ENCODE measurements around the gene SPINT4.
"Not testable (repeated sequence)": the region's sequence is repeated elsewhere in the genome, so short reads cannot be mapped to it uniquely, and the experiment has no call there.

SPINT4 gene

DNA sequence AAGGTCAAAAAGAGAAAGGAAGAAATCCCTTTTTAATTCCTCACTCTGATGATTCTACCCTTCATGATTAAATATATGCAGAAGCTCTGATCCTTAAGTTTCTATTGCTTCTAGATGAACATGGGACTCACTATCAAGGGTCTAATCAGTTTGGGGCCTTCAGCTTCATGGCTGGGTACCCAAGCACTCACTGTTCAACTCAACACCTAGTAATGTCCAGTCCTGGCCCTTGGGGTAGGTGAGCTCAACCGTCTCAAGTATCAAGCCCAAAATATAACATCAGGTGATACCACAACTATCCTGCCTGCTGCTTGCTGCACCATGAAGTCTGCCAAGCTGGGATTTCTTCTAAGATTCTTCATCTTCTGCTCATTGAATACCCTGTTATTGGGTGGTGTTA lies at the start of gene SPINT4:
Gene SPINT4 (plus strand): TSS at position 301 of the 400 bp plus-strand sequence. CDS start 21 bp downstream, at position 322.
- DNase-seq, result no peak

DNA sequence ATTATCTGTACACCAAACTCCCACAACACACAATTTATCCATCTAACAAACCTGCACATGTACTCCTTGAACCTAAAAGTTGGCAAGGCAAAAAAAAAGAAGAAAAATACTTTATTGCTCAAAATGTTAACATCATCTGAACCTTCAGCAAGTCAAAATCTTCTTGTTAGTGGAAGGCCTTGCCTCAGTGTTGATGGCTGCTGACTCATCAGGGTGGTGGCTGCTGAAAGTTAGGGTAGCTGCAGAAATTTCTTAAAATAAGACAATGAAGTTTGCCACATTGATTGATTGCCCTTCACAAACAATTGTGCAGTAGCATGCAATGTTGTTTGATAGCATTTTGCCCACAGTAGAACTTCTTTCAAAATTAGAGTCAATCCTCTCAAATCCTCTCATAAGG lies 49.4 kb upstream of the SPINT4 start:
- DNase-seq, result no peak

DNA sequence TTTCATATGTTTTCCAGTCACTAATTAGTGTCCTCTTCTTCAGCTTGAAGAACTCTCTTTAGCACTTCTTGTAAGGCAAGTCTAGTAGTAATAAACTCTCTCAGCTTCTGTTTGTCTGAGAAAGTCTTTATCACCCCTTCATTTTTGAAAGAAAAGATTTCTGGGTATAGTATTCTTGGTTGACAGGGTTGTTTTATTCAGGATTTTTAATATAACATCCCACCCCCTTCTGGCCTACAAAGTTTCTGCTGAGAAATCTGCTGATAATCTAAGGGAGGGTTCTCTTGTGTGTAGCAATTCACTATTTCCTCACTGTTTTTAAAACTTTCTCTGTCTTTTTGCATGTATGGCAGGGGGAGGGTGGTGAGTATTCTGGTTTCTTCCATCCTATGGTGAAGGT lies 42.5 kb upstream of the SPINT4 start:
- DNase-seq, result no peak

DNA sequence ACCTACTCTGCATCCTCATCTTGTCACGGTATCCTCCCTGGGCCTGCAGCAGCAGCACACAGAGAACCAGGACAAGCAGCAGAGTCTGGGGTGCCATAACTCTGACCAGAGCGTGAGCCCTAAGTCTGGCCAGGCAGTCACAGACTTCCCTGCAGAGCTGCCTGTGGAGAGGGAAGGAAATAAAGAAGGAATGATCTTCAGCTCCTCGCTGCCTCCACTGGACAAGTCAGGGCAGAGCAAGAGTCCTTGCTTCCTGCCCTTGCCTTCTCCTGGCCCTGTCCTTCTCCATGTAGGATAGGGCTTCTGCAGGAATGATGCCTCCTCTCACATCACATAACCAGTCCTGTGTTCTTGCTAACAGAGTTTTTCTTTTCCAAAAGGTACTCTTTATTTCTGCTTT lies 36.3 kb upstream of the SPINT4 start:
- DNase-seq, result no peak

DNA sequence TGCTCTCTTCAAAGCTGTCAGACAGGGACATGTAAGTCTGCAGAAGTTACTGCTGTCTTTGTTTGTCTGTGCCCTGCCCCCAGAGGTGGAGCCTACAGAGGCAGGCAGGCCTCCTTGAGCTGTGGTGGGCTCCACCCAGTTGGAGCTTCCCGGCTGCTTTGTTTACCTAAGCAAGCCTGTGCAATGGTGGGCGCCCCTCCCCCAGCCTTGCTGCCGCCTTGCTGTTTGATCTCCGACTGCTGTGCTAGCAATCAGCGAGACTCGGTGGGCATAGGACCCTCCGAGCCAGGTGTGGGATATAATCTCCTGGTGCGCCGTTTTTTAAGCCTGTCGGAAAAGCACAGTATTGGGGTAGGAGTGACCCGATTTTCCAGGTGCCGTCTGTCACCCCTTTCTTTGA lies 28.8 kb upstream of the SPINT4 start:
- not testable (repeated sequence) for DNase-seq

DNA sequence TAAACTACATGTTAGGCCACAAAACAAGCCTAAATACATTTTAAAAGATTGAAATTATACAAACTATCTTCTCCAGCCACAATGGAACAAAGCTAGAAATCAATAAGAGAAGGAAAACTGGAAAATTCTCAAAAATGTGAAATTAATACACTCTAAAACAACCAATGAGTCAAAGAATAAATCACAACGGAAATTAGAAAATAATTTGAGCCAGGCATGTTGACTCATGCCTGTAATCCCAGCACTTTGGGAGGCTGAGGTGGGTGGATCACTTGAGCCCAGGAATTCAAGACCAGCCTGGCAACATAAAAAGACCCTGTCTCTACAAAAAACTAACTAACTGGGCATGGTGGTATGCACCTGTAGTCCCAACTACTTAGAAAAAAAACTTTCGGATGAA lies 26.7 kb upstream of the SPINT4 start:
- DNase-seq, result no peak

DNA sequence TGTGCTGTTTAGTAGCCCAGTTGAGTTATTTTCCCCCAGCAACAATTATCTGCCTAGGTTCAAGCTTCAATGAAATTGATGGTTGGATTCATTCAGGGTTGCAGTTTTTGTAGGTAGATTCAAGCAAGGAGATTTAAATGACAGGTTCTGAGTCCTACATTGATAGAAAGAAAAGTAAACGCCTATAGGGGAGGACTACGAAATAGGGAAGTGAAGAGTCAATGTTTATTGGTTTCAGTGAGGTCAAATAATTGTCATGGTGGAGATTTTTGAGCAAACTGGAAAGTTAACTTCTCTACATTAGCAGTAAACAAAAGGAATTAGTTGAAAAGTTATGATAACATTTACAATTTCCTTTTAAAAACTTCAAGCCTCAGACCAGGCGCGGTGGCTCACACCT lies 21.0 kb upstream of the SPINT4 start:
- DNase-seq, result no peak

DNA sequence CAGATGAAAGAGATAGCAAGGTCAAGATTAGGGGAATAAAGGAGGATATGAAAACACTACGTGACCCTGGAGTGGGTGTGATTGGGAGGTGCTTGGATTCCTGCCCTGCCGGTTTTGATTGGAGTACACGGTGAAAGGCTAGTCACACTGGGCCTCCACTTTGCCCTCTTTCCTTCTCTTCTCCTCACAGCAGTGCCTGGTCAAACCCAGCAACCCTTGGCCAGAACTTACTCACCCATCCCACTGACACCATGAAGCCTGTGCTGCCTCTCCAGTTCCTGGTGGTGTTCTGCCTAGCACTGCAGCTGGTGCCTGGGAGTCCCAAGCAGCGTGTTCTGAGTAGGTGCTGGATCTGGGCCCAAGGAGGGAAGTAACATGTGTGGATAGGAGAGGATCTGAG lies 20.3 kb upstream of the SPINT4 start, which contains the start of gene WFDC13:
Gene WFDC13 (plus strand): TSS at position 166 of the 400 bp plus-strand sequence. CDS start 86 bp downstream, at position 252.
- no peak for DNase-seq

DNA sequence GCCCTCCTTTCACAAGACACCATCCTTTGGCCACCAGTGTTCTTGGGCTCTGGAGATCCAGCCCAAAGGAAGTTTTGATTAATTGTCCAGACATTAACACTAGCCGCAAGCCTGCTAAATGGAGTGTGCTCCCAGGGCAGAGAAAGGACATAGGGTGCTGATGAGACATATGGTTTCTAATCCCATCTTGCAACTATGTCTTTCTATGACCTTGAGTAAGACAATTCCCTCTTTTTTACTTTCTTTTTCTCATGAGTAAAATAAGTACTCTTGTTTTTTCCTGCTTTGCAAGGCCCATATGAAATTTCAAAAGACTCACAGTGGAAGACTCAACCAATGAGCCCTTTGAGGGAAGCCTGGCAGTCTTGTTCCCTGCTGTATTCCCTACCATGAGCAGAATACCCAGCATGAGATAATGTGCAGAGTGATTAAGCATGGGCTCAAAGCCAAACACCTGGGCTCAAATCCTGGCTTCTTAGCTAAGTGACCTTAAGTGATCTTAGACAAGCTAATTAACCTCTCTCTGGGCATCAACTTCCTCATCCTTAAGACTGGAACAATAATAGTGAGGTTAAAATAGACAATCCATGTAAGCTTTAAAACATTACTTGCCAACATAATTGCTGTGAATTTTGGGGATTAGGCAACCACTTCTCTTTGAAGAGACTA lies 17.0 kb upstream of the SPINT4 start, which contains the start of gene WFDC10B:
Gene WFDC10B (minus strand): TSS at position 51 of the 669 bp plus-strand sequence. CDS start 19,027 bp downstream, outside the sequence.
- DNase-seq, result no peak

DNA sequence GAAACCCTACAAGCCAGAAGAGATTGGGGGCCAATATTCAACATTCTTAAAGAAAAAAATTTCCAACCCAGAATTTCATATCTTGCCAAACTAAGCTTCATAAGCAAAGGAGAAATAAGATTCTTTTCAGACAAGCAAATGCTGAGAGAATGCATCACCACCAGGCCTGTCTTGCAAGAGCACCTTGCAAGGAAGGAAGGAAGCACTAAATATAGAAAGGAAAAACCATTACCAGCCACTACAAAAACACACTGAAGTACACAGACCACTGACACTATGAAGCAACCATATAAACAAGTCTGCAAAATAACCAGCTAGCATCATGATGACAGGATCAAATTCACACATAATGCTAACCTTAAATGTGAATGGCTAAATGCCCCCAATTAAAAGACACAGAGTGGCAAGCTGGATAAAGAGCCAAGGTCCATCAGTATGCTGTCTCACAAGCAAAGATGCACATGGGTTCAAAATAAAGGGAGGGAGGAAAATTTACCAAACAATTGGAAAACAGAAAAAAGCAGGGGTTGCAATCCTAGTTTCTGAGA lies 5.9 kb upstream of the SPINT4 start:
- not testable (repeated sequence) for DNase-seq

DNA sequence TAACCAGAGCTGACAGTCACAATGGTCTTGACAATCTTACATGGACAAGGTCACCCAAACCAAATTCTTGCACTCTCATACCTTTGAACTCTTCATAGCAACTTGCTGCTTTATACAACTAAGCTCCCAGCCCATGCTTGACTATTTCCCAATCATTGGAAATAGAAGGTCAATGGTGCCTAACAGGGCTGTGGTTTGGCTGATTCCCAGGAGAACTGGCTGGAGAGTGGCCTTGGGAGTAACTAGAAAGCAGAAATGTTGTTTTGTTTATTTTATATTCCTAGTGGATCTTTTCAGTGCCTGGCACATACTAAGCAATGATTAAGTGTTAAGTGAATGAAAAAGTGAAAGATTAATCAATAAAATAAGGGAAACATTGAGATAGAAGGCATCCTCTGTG lies 3.0 kb downstream of the SPINT4 start:
- DNase-seq, result no peak

DNA sequence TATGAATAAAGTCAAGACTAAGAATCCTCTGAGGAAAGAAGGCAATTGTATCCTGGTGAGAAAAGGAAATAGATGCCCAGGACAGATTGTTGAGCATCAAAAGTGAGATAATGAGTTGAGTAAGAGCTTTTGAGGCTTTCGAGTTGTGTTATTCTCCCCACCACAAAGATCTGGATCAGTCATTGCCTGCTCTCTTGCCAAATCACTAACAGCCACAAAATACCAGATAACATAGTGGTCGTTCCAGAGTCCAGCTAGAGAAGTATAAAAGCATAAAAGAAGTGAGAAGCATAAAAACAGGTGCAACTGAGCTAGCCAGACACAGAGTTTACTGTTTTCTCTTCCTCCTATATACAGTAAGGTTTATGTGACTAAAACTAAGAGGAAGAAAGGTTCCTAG lies 4.9 kb downstream of the SPINT4 start:
- DNase-seq, result no peak

DNA sequence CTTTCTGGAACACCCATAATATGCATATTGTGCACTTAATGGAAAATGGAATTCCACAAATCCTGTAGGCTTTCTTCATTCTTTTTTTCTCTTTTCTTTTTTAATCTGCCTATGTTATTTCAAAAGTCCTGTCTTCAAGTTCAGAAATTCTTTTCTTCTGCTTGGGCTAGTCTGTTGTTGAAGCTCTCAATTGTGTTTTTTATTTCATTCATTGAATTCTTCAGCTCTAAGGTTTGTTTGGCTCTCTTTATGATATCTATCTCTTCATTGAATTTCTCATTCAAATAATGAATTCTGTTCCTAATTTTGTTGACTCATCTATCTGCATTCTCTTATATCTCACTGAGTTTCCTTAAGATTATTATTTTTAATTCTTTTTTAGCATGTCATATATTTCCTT lies 10.1 kb downstream of the SPINT4 start:
- DNase-seq, result no peak

DNA sequence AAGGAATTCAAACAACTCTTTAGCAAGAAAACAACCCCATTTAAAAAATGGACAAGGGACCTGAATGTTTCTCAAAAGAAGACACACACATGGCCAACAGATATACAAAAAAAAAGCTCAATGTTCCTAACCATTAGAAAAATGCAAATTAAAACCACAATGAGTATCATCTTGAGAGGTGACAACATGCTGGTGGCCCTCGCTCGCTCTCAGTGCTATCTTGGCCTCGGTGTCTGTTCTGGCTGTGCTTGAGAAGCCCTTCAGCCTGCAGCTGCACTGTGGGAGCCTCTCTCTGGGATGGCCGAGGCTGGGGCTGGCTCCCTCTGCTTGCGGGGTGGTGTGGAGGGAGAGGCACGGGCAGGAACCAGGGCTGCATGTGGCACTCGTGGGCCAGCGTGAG lies 13.4 kb downstream of the SPINT4 start:
- DNase-seq, result no peak

DNA sequence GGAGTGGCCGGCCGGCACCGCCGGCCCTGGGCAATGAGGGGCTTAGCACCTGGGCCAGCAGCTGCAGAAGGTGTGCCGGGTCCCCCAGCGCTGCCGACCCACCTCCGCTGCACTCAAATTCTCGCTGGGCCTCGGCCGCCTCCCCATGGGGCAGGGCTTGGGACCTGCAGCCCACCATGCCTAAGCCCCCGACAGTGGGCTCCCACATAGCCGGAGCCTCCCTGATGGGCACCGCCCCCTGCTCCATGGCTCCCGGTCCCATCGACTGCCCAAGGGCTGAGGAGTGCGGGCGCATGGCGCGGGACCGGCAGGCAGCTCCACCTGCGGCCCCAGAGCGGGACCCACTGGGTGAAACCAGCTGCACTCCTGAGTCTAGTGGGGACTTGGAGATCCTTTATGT lies 13.8 kb downstream of the SPINT4 start:
- DNase-seq, result no peak

DNA sequence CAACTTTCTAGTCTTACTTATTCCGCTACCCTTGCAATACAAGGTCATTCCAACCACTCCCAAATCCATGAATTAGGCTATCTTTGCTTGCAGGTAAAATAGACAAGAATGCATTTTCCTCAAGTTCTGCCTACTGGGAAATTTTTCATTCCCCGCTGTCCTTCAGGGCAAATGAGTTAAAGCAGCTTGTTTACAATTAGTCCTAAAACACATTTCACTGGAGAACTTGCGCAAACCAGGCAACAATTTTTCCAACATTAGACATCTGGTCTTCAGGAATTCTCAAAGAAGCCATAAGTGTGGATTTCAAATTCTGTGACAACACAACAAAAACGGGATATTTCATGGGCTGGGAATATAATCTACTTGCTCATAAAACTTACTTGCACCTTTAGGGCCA lies 20.4 kb downstream of the SPINT4 start:
- no peak for DNase-seq

DNA sequence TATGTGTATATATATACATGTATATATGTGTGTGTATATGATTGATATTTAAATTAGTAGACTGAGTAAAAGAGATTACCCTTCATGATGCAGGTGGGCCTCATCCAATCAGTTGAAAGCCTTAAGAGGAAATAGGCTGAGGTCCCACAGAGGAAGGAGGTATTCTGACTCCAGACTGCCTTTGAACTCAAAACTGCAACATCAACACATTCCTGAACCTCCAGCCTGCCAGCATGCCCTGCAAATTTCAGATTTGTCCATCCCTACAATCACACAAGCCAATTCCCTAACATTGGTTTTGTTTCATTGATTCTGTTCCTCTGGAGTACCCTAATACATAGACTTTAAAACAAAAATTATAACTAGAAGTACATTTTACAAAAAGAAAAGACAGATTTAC lies 22.9 kb downstream of the SPINT4 start:
- no peak for DNase-seq

DNA sequence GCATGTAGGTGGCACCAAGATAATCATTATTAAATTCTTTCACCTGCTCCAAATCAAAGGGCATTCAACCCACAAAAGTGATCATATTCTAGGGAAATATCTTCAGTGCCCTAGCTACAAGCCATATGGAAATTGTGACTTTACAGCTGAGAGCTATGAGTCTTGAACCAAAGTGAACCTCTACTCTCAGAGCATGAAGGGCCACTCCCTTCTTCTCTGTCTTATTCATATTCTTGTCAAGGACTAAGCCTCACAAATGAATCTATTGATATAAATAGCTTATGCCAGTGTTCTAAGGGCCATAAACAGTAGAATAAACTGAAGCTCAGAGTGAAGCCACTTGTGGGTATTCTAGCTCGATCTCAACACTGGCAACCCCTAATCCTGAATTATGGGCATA lies 29.6 kb downstream of the SPINT4 start:
- no peak for DNase-seq

DNA sequence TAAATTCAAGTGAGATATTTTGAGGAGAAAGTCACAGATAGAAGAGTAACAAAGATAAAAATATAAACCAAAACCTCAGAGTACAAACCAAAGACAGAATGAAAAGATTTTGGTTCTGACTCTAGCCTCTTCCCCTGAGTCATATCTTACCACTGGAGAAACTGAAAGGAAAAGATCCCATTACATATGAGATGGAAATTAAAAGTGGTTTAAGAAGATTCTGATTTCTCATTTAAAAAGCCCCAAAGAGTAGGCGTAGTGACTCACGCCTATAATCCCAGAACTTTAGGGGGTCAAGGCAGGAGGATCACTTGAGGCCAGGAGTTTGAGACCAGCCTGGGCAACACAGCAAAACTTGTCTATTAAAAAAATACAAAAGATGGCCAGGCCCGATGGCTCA lies 30.6 kb downstream of the SPINT4 start:
- DNase-seq, result no peak

DNA sequence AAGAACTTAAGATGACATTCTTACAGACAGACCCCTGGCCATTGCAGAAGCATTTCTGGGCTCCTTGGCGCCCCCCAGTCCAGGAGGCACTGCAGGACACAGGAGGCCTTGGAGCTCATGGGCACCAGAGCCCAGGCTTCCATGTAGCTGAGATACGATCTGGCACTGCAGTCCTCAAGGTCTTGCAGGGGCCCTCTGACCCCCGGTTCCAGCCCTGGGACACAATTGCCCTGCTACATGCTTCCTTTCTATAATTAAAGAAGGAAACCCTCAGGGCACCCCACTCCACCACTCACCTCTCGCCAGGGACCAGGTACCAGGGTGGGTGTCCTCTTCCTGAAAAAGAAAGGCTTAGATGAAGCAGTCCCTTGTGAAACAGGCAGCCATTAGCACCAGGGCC lies 35.9 kb downstream of the SPINT4 start:
- DNase-seq, result no peak

DNA sequence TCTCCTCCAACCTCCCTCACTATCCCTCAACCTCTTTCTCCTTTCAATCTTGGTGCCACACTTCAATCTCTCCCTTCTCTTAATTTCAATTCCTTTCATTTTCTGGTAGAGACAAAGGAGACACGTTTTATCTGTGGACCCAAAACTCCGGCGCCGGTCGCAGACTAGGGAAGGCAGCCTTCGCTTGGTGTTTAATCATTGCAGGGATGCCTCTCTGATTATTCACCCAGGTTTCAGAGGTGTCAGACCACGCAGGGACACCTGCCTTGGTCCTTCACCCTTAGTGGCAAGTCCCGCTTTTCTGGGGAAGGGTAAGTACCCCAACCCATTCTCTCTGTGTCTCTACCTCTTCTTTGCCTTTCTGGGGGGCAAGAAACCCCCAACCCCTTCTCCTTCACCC lies 37.8 kb downstream of the SPINT4 start:
- DNase-seq, result not testable (repeated sequence)

DNA sequence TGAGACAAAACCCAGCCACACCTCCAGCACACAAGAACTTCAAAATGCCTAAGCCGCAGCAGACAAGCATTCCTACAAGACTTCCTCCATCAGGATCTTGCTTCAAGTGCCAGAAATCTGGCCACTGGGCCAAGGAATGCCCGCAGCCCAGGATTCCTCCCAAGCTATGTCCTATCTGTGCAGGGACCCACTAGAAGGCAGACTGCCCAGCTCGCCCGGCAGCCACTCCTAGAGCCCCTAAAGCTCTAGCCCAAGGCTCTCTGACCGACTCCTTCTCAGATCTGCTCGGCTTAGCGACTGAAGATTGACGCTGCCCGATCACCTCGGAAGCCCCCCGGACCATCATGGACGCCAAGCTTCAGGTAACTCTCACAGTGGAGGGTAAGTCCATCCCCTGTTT lies 39.8 kb downstream of the SPINT4 start:
- not testable (repeated sequence) for DNase-seq

DNA sequence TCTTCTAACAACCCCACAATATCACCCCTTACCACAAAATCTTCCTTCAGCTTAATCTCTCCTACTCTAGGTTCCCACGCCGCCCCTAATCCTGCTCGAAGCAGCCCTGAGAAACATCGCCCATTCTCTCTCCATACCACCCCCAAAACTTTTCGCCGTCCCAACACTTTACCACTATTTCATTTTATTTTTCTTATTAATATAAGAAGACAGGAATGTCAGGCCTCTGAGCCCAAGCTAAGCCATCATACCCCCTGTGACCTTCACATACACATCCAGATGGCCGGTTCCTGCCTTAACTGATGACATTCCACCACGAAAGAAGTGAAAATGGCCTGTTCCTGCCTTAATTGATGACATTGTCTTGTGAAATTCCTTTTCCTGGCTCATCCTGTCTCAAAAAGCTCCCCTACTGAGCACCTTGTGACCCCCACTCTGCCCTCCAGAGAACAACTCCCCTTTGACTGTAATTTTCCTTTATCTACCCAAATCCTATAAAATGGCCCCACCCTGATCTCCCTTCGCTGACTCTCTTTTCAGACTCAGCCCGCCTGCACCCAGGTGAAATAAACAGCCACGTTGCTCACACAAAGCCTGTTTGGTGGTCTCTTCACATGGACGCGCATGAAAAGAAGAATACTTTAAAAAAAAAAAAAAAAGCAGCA lies 42.6 kb downstream of the SPINT4 start:
- DNase-seq, result not testable (repeated sequence)

DNA sequence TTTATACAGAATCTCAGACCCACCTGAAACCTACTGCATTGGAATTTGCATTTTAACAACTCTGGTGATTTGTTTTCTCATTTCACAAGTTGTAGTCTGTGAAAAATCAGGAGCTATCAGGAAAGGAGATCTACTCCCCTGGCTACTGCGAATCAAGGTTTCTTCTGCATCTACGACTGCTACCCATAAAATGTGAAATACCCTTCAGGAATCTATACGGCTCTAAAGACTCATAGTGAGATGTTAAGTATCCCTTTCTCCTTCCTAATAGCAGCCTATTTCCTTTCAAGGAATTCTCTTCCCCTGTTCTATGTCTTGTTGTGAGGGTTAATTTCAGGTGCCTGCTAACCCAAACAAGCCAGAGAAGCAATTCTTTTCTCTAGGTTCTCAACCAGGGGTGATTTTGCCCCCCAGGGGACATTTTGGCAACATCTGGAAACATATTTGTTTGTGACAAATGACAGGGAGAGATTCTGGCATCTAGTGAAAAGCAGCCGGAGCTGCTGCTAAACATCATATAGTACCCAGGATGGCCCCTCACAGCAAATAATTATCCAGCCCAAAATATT lies 43.2 kb downstream of the SPINT4 start:
- DNase-seq, result no peak
